Measurements from ENCODE around the gene VPS37B.

VPS37B gene

GRCh38 chr12:122855071-122855829, 40.7 kb downstream of the VPS37B start:
- no peak for DNase-seq

- DNase-seq: no peak
Measured at GRCh38 chr12:122854554-122854953, 41.4 kb downstream of the VPS37B start.

- DNase-seq: no peak
Measured at GRCh38 chr12:122853582-122854245, 42.2 kb downstream of the VPS37B start.

- peak in 49 of 58 donors; percentile 22 to 86 (median 67) for DNase-seq
Measured at GRCh38 chr12:122852336-122853275, 43.3 kb downstream of the VPS37B start.

- peak in 7 of 58 donors; percentile 16 to 56 (median 45) for DNase-seq
Measured at GRCh38 chr12:122851820-122852219, 44.1 kb downstream of the VPS37B start.

- peak in 3 of 58 donors; percentile 26 to 40 (median 38) for DNase-seq
Measured at GRCh38 chr12:122850695-122851350, 45.1 kb downstream of the VPS37B start.

GRCh38 chr12:122850048-122850445, 45.9 kb downstream of the VPS37B start:
- no peak for DNase-seq

GRCh38 chr12:122849352-122850047, 46.4 kb downstream of the VPS37B start:
- peak in 49 of 58 donors; percentile 36 to 91 (median 69) for DNase-seq

GRCh38 chr12:122848471-122849351, 47.2 kb downstream of the VPS37B start:
- DNase-seq: peak in 2 of 58 donors; percentile 25 to 53

- DNase-seq: peak in 26 of 58 donors; percentile 31 to 78 (median 50)
Measured at GRCh38 chr12:122847921-122848421, 48.0 kb downstream of the VPS37B start.

GRCh38 chr12:122847516-122847836, 48.4 kb downstream of the VPS37B start:
- DNase-seq: no peak

GRCh38 chr12:122846622-122847515, 49.1 kb downstream of the VPS37B start:
- DNase-seq: no peak

GRCh38 chr12:122845865-122846621, 49.9 kb downstream of the VPS37B start:
- DNase-seq: no peak

- DNase-seq: peak in 57 of 58 donors; percentile 24 to 99 (median 92)
Measured at GRCh38 chr12:122845041-122845864, 50.7 kb downstream of the VPS37B start.

- peak in 6 of 58 donors; percentile 54 to 76 (median 72) for DNase-seq
Measured at GRCh38 chr12:122844366-122844971, 51.5 kb downstream of the VPS37B start.

- DNase-seq: no peak
Measured at GRCh38 chr12:122843455-122843854, 52.5 kb downstream of the VPS37B start.
